Measurements from ENCODE around the gene MICAL2. TPM values are rescaled to one million over a fixed set of nuclear protein-coding genes. Genes with fewer than 3 reads are reported as not detected.

The MICAL2 gene
- total and polyA plus RNA-seq, 2 of the 13 experiments (the other 11 are each of a cell fraction or from before 2014, with no cell fraction given) = 0.78 to 1.1 TPM

DNA sequence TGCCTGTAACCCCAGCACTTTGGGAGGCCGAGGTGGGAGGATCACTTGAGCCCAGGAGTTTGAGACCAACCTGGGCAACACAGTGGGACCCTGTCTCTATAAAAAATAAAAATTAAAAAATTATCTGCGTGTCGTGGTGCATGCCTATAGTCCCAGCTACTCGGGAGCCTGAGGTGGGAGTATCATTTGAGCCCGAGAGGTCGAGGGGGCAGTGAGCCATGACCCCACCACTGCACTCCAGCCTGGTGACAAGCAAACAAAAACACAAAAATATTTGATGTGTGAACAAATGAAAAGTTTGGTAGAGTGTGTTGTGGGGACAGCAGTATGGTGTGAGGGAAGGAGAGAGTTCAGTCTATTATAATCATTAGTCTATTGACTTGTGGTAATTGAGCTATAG is 176.2 kb downstream of the MICAL2 start (continued):
- TF ChIP-seq ETV6 (CRISPR knock-in tag; conservative IDR thresholded peaks at IDR 0.05) = no peak

GRCh38 chr11:12287009-12287373 is 176.6 kb downstream of the MICAL2 start:
- no peak for ATAC-seq
- H2AFZ ChIP-seq (ENCODE audit: low read length) = no peak overlapping the region
- H3K79me2 ChIP-seq (ENCODE audit: insufficient read depth, low read length) = no peaks in the 10 kb centered on the region
- FAIRE-seq = no peak
- intact Hi-C loops (cut with micrococcal nuclease; ENCODE audit: unreplicated experiment) (no loop called here), in situ Hi-C loops (cut with HindIII; ENCODE audit: extremely low pct_ligation_motif_present, low pct_unique_long_range_greater_than_20kb) (loop anchor here (10.0 to 25.0 kb wide), 2 partner anchors 352 to 475 kb away; no protein-coding TSS in a partner anchor)
- 0% methylated on average over 2 of the region's 2 CpGs for WGBS (ENCODE audit: low lambda C conversion rate)
- POLR2A ChIA-PET = no interaction called here
- peaks cover 10% of the 10 kb centered on the region for H3K4me1 ChIP-seq (ENCODE audit: insufficient read depth, low read length)
- H3K9ac ChIP-seq (ENCODE audit: insufficient read depth, low read depth, low read length) = no peak overlapping the region
- CTCF ChIA-PET (ENCODE audit: low intra/inter-chr PET ratio, low total read pairs) = interaction anchor here (2.3 kb wide), 1 partner anchor 607 kb away, joined by 11 read pairs; no protein-coding TSS in a partner anchor
- no peak for TF ChIP-seq ZNF75D (CRISPR knock-in tag; IDR thresholded peaks at IDR 0.05; ENCODE audit: borderline replicate concordance)
- TF ChIP-seq HNF4A (CRISPR knock-in tag; IDR thresholded peaks at IDR 0.05) = no peak
- no peak for TF ChIP-seq NR2F2 (IDR thresholded peaks at IDR 0.05; ENCODE audit: borderline replicate concordance, low read depth)
- no peak for TF ChIP-seq CCAR2 (optimal IDR thresholded peaks at IDR 0.05; ENCODE audit: low read depth, low read length)
- no peak for TF ChIP-seq NFKB2 (CRISPR knock-in tag; IDR thresholded peaks at IDR 0.05; ENCODE audit: borderline replicate concordance)
- TF ChIP-seq CSRNP1 (CRISPR knock-in tag; IDR thresholded peaks at IDR 0.05) = no peak
- no peak for TF ChIP-seq ZNF44 (CRISPR knock-in tag; IDR thresholded peaks at IDR 0.05)
- DNase-seq (ENCODE audit: low spot score) = peak; percentile 36
- H4K20me1 ChIP-seq (ENCODE audit: insufficient read depth, low read length) = no peaks in the 10 kb centered on the region
- no peak overlapping the region for H3K4me2 ChIP-seq (ENCODE audit: low read depth, low read length)
- no TSS peak for BruUV-seq (replicated peaks)
- peaks cover 0 to 9% of the 10 kb centered on the region in 2 experiments; a peak in 2 of 5 replicates for H3K27me3 ChIP-seq (ENCODE audit: control insufficient read depth in 1 of 2, insufficient read depth in 2 of 2, low read length in 2 of 2)
- H3K9me3 ChIP-seq (ENCODE audit: low read length) = no peaks in the 10 kb centered on the region
- no peaks in the 10 kb centered on the region for H3K36me3 ChIP-seq (replicated peaks in 1 of 2; ENCODE audit: control insufficient read depth in 1 of 2, insufficient read depth in 2 of 2, low read length in 2 of 2)
- H3K4me3 ChIP-seq (replicated peaks in 1 of 3; ENCODE audit: insufficient read depth in 1 of 3, low read depth in 2 of 3, low read length in 3 of 3) = no peak overlapping the region
- no peak overlapping the region for H3K27ac ChIP-seq (ENCODE audit: extremely low read length, insufficient read depth, low read length)
